Fibroblast of lung (primary cell): ENCODE data around the gene ELL. TPM values are rescaled to one million over a fixed set of nuclear protein-coding genes. Genes with fewer than 3 reads are reported as not detected.

ENCODE experiments used
- DNase-seq, 2 donors: peaks; one replicate each; pipeline versions ENCODE4 v3.0.0 to v3.0.0-alpha.2; 2010; ENCODE audit warnings: low read depth in 2 of 2
- H2AFZ ChIP-seq: 2 replicates; pipeline ENCODE4 v1.5.1; 2012; ENCODE audit warnings: low read length, control low read depth, inconsistent platforms
- H3K27ac ChIP-seq: 2 replicates; pipeline ENCODE4 v1.5.1; 2011; ENCODE audit warnings: low read length, control low read depth; ENCODE audit not compliant: insufficient read depth
- H3K27me3 ChIP-seq: 2 replicates; pipeline ENCODE4 v1.5.1; 2011; ENCODE audit warnings: mild to moderate bottlenecking, low read length; ENCODE audit not compliant: control insufficient read depth, insufficient read depth
- H3K36me3 ChIP-seq: 2 replicates; pipeline ENCODE4 v1.5.1; 2011; ENCODE audit warnings: low read length; ENCODE audit not compliant: control insufficient read depth, insufficient read depth
- H3K4me1 ChIP-seq: 2 replicates; pipeline ENCODE4 v1.5.1; 2011; ENCODE audit warnings: low read length; ENCODE audit not compliant: control insufficient read depth, insufficient read depth; ENCODE audit errors: extremely low read depth
- H3K4me2 ChIP-seq: 2 replicates; pipeline ENCODE4 v1.5.1; 2011; ENCODE audit warnings: low read length, control low read depth; ENCODE audit not compliant: insufficient read depth; ENCODE audit errors: extremely low read depth
- H3K4me3 ChIP-seq, 4 experiments: fragments of 200-600 bp in 1 of 4; sonication (generic) in 1 of 4; replicated peaks in 1 of 4; 2 replicates each; pipeline ENCODE4 v1.5.1; 2011 to 2016; ENCODE audit warnings: low read length in 4 of 4, low read depth in 3 of 4, mild to moderate bottlenecking in 3 of 4, control low read depth in 2 of 4, inconsistent platforms in 1 of 4, mixed read lengths in 1 of 4; ENCODE audit not compliant: insufficient read depth in 1 of 4; ENCODE audit errors: control extremely low read depth in 1 of 4
- H3K79me2 ChIP-seq: 2 replicates; pipeline ENCODE4 v1.5.1; 2012; ENCODE audit warnings: mild to moderate bottlenecking, low read length, inconsistent platforms; ENCODE audit not compliant: control insufficient read depth, insufficient read depth
- H3K9ac ChIP-seq: 2 replicates; pipeline ENCODE4 v1.5.1; 2011; ENCODE audit warnings: mild to moderate bottlenecking, low read length, control low read depth; ENCODE audit not compliant: insufficient read depth
- H3K9me3 ChIP-seq: 2 replicates; pipeline ENCODE4 v1.5.1; 2012; ENCODE audit warnings: low read depth, low read length; ENCODE audit not compliant: control insufficient read depth, insufficient read depth
- H4K20me1 ChIP-seq: 2 replicates; pipeline ENCODE4 v1.5.1; 2011; ENCODE audit warnings: low read length; ENCODE audit not compliant: control insufficient read depth, insufficient read depth; ENCODE audit errors: extremely low read depth
- EZH2 ChIP-seq: IDR thresholded peaks from 2 replicates; pipeline ENCODE4 v1.5.1; 2012; ENCODE audit warnings: low read length, control low read depth, mild to moderate bottlenecking; ENCODE audit errors: missing control alignments
- polyA plus RNA-seq, 2 donors: library from polyadenylated mRNA; depleted of rRNA in 1 of 2; stranded (reverse) in 1 of 2; unstranded in 1 of 2; fragments of >200 nt; gene quantifications; 2 replicates each; pipeline ENCODE4 v1.2.1, GENCODE V29; 2011 to 2012; ENCODE audit warnings: missing spikeins in 1 of 2
- total RNA-seq: library from RNA; depleted of rRNA; stranded (reverse); fragments of >200 nt; gene quantifications from 2 replicates; pipeline ENCODE4 v1.2.1, GENCODE V29; 2014
- TF ChIP-seq, protein P1 (sequence below), 2 donors: IDR thresholded peaks in 1 of 2; conservative IDR thresholded peaks in 1 of 2; 1 replicate in 1 of 2; 2 replicates in 1 of 2; pipeline ENCODE4 v1.5.1; 2011 to 2012; ENCODE audit warnings: low read length in 2 of 2, control low read depth in 1 of 2, inconsistent platforms in 1 of 2, low read depth in 1 of 2, mild to moderate bottlenecking in 1 of 2

ELL gene
- total and polyA plus RNA-seq, 2 donors (not counting 1 experiment from before 2014, with no cell fraction given): 4.4 to 18.7 TPM

DNA sequence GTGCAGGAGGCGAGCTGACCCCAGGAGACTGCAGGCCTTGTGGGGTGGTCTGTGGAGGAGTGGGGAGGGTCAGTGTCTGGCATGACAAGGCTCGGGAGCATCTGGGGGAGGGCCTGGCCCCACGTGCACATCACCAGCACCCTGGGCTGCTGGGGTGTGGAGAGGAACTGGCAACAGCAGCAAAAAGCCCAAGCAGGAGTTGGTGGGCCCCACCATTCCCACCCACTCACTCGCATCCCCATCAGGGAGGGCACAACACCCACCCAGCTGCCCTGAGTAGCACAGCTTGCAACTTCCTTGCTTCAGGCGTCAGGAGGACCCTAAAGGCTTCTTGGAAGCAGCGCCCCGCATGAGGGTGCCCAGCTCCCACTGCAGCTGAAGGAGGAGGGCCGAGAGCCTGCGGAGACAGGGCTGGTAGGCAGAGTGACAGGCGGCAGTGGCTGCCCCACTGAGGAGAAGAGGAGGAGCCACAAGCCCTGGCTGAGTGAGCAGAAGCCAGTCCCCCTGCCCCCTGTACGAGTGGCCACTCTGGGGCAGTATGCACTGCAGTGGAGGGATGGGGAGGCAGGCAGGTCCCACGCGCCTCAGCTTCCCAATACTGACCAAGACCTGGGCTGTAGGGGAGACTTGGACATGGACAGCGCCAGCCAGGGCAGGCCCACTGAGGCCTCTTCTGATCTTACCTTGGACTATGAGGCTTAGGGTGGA lies 26.5 kb downstream of the ELL start:
- no peak for DNase-seq
- TF ChIP-seq EZH2: no peak
- TF ChIP-seq, protein P1, sequence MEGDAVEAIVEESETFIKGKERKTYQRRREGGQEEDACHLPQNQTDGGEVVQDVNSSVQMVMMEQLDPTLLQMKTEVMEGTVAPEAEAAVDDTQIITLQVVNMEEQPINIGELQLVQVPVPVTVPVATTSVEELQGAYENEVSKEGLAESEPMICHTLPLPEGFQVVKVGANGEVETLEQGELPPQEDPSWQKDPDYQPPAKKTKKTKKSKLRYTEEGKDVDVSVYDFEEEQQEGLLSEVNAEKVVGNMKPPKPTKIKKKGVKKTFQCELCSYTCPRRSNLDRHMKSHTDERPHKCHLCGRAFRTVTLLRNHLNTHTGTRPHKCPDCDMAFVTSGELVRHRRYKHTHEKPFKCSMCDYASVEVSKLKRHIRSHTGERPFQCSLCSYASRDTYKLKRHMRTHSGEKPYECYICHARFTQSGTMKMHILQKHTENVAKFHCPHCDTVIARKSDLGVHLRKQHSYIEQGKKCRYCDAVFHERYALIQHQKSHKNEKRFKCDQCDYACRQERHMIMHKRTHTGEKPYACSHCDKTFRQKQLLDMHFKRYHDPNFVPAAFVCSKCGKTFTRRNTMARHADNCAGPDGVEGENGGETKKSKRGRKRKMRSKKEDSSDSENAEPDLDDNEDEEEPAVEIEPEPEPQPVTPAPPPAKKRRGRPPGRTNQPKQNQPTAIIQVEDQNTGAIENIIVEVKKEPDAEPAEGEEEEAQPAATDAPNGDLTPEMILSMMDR (conservative IDR thresholded peaks at IDR 0.05 in 1 of 2, IDR thresholded peaks at IDR 0.05 in 1 of 2; ENCODE audit: low read depth in 1 of 2, low read length in 2 of 2): no peak
- Histone ChIP-seq H3K27me3 (no peaks in the 10 kb centered on the region), H3K4me1 (peaks cover 15% of the 10 kb centered on the region), H4K20me1 (no peaks in the 10 kb centered on the region), H3K4me2 (no peak overlapping the region), H3K9me3 (no peaks in the 10 kb centered on the region), H3K4me3 (no peak overlapping the region), H3K79me2 (peaks cover 81% of the 10 kb centered on the region), H3K36me3 (no peaks in the 10 kb centered on the region), H2AFZ (no peak overlapping the region), H3K9ac (no peak overlapping the region), H3K27ac (no peak overlapping the region)

DNA sequence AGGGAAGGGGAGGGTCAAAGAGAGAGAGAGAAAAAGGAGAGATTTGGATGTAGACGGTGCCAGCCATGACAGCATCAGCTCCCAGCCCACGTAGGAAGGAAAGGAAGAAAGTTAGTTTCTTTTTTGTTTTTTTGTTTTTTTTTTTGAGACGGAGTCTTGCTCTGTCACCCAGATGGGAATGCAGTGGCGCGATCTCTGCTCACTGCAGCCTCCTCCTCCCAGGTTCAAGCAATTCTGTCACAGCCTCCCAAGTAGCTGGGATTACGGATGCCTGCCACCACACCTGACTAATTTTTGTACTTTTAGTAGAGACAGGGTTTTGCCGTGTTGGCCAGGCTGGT lies 27.6 kb downstream of the ELL start:
- no peak for TF ChIP-seq EZH2
- TF ChIP-seq, protein P1 (conservative IDR thresholded peaks at IDR 0.05 in 1 of 2, IDR thresholded peaks at IDR 0.05 in 1 of 2; ENCODE audit: low read depth in 1 of 2, low read length in 2 of 2): no peak
- Histone ChIP-seq H3K9ac (no peak overlapping the region), H3K4me1 (peaks cover 15% of the 10 kb centered on the region), H4K20me1 (no peaks in the 10 kb centered on the region), H3K4me2 (peak overlapping the region; percentile 27), H3K27me3 (no peaks in the 10 kb centered on the region), H3K27ac (peak overlapping the region; percentile 7), H2AFZ (no peak overlapping the region), H3K79me2 (peaks cover 79% of the 10 kb centered on the region), H3K4me3 (no peak overlapping the region), H3K36me3 (no peaks in the 10 kb centered on the region), H3K9me3 (no peaks in the 10 kb centered on the region)
- peak; percentile 39 to 61 for DNase-seq

DNA sequence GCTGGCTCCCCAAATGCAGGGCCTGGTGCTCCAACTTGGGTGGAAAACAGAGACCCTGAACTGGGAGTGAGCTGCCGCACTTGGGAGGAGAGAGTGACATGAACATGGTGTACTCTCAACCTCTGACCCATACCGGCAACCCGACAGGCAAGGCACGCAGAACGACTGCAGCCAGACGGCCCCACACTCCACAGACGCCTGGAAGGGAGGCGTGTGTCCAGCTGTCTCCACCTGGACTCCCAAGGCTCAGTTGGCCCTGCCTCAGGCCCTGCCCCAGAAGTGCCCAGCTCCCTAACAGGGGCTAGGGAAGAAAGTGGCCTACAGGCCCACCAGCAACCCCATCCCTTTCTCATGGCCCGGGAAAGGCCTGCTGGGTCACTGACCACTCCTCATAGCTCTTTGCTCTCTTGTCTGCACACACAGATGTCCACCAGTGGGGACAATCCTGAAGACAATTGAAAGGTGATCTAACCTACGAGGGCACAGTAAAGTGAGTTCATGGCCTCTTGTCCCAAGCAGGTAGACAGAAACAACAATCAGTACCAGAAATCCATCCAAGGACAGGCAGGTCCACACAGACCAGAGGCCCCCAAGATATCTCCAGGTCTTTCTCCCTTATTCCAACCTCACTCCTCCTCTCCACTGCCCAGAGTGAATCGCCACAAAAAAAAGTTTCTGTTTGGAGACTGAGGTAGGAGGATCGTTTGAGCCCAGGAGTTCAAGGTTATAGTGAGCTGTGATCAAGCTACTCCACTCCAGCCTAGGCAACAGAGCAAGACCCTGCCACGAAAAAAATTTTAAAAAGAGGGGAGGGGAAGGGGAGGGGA lies 28.2 kb downstream of the ELL start:
- peak in 1 of 2 donors; percentile 33 for DNase-seq
- H2AFZ ChIP-seq: no peak overlapping the region
- H3K27me3 ChIP-seq: no peaks in the 10 kb centered on the region
- H3K4me2 ChIP-seq: peak overlapping the region; percentile 27
- H4K20me1 ChIP-seq: no peaks in the 10 kb centered on the region
- H3K4me1 ChIP-seq: peaks cover 11% of the 10 kb centered on the region
- no peaks in the 10 kb centered on the region for H3K36me3 ChIP-seq
- H3K4me3 ChIP-seq: no peak overlapping the region
- TF ChIP-seq EZH2: no peak
- TF ChIP-seq, protein P1 (conservative IDR thresholded peaks at IDR 0.05 in 1 of 2, IDR thresholded peaks at IDR 0.05 in 1 of 2; ENCODE audit: low read depth in 1 of 2, low read length in 2 of 2): no peak
- H3K9me3 ChIP-seq: no peaks in the 10 kb centered on the region
- H3K79me2 ChIP-seq: peaks cover 79% of the 10 kb centered on the region
- H3K9ac ChIP-seq: no peak overlapping the region
- no peak overlapping the region for H3K27ac ChIP-seq
